Osteocyte (in vitro differentiated cells): ENCODE results near the gene KIZ. TPM values are rescaled to one million over a fixed set of nuclear protein-coding genes. Genes with fewer than 3 reads are reported as not detected.

ENCODE experiments used
- DNase-seq: peaks from one replicate; pipeline ENCODE4 v3.0.0; 2021; ENCODE audit warnings: mixed read lengths; ENCODE audit not compliant: unreplicated experiment; ENCODE audit errors: extremely low spot score
- H3K27ac Mint-ChIP-seq: one replicate; pipeline ENCODE4 v1.8.0; 2021; ENCODE audit warnings: mild to moderate bottlenecking, mixed read lengths; ENCODE audit not compliant: unreplicated experiment
- H3K27me3 Mint-ChIP-seq: one replicate; pipeline ENCODE4 v1.8.0; 2021; ENCODE audit warnings: mixed read lengths; ENCODE audit not compliant: unreplicated experiment
- H3K36me3 Mint-ChIP-seq: one replicate; pipeline ENCODE4 v1.8.0; 2021; ENCODE audit warnings: mixed read lengths; ENCODE audit not compliant: unreplicated experiment
- H3K4me1 Mint-ChIP-seq: one replicate; pipeline ENCODE4 v1.8.0; 2021; ENCODE audit warnings: mixed read lengths; ENCODE audit not compliant: unreplicated experiment
- H3K4me3 Mint-ChIP-seq: one replicate; pipeline ENCODE4 v1.8.0; 2021; ENCODE audit warnings: mild to moderate bottlenecking, moderate library complexity, mixed read lengths; ENCODE audit not compliant: unreplicated experiment
- H3K9me3 Mint-ChIP-seq: one replicate; pipeline ENCODE4 v1.8.0; 2021; ENCODE audit warnings: mixed read lengths; ENCODE audit not compliant: unreplicated experiment
- total RNA-seq: library from RNA; stranded (reverse); gene quantifications from 2 replicates; pipeline ENCODE4 v1.2.1, GENCODE V29; 2021
- TF ChIP-seq, protein P1 (sequence below): fragments of 200-600 bp; sonication (generic); IDR thresholded peaks from 2 replicates; pipeline ENCODE4 v1.5.0; 2021; ENCODE audit warnings: antibody characterized with exemption, mild to moderate bottlenecking, moderate library complexity

Gene KIZ
- total RNA-seq, 1 donor from 2014 or later: 21.2 TPM

DNA sequence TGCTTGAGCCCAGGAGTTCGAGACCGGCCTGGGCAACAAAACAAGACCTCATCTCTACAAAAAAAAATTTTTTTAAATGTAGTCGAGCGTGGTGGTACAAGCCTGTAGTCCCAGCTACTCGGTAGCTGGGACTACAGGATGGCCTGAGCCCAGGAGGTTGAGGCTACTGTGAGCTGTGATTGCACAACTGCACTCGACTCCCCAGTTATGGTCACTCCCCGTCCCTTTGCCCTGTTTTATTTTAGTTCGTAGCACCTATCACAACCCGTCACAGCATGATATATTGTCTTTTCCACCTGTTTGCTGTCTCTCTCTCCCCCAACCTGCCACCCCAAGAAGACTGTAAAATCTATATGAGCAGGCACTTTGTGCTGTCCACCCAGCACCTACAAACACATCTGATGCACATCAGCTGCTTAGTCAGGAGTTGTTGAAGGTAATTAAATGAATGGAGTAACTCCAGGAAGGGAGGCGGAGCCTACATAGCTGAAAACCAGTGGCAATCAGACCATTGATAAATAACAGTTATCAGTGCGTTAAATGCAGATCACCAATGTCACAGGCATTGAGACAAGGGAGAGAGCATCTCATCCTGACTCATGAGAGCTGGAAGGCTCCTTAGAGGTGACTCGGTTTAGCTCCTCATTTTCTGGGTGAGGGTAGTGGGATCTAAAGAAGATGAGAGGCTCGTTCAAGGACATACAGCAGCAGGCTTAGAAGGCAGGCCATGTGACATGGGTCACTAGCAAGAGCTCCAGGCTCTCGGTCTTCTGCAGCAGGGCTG lies 162.9 kb downstream of the KIZ start:
- Mint-ChIP-seq H3K9me3 (peaks cover 8% of the 10 kb centered on the region), H3K36me3 (no peaks in the 10 kb centered on the region), H3K27ac (no peak overlapping the region), H3K4me1 (no peaks in the 10 kb centered on the region), H3K4me3 (no peak overlapping the region), H3K27me3 (peaks cover 24% of the 10 kb centered on the region)
- no peak for DNase-seq
- TF ChIP-seq, protein P1, sequence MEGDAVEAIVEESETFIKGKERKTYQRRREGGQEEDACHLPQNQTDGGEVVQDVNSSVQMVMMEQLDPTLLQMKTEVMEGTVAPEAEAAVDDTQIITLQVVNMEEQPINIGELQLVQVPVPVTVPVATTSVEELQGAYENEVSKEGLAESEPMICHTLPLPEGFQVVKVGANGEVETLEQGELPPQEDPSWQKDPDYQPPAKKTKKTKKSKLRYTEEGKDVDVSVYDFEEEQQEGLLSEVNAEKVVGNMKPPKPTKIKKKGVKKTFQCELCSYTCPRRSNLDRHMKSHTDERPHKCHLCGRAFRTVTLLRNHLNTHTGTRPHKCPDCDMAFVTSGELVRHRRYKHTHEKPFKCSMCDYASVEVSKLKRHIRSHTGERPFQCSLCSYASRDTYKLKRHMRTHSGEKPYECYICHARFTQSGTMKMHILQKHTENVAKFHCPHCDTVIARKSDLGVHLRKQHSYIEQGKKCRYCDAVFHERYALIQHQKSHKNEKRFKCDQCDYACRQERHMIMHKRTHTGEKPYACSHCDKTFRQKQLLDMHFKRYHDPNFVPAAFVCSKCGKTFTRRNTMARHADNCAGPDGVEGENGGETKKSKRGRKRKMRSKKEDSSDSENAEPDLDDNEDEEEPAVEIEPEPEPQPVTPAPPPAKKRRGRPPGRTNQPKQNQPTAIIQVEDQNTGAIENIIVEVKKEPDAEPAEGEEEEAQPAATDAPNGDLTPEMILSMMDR: no peak

DNA sequence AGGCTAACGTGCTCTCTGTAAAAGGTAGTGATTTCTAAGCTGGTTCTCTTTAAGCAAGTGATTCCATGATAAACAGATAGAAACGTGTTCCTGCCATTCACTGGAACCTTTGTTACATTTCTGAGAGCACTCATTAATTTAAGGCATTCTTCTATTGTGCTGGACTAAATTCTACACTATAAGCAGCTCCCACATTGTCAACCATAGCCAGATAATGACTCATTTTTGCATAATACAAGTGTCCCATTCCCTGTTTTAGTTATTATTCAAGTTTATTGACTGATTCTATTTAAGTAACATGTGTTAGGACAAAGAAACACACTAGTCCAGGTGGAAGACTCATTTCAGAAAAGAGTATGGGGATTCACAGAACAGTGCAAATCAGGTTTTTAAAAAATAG lies 163.8 kb downstream of the KIZ start:
- Mint-ChIP-seq H3K4me3 (no peak overlapping the region), H3K36me3 (no peaks in the 10 kb centered on the region), H3K4me1 (no peaks in the 10 kb centered on the region), H3K27me3 (peaks cover 31% of the 10 kb centered on the region), H3K9me3 (peaks cover 8% of the 10 kb centered on the region), H3K27ac (no peak overlapping the region)
- TF ChIP-seq, protein P1: no peak
- DNase-seq: no peak

DNA sequence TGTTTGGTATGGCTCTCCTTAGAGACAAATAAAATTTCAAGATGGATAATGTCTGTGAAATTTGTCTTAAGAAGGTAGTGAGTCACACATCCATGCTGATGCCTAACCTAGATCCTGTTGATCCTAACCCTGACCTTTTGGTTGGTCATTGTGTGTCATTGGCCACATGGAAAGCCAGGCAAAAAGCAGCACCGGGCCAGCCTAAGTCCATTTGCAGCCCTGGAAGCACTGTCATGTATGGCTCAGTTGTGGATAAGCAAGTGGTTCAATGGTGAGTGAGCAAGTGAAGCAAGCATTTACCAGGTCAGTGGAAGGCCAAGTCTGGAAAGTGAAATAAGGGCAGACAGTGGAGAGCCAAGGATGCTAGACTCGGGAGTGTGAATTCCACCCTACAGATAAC lies 165.1 kb downstream of the KIZ start:
- H3K4me1 Mint-ChIP-seq: no peaks in the 10 kb centered on the region
- no peaks in the 10 kb centered on the region for H3K36me3 Mint-ChIP-seq
- TF ChIP-seq, protein P1: no peak
- H3K27me3 Mint-ChIP-seq: peaks cover 34% of the 10 kb centered on the region
- no peak for DNase-seq
- H3K4me3 Mint-ChIP-seq: no peak overlapping the region
- no peaks in the 10 kb centered on the region for H3K9me3 Mint-ChIP-seq
- no peak overlapping the region for H3K27ac Mint-ChIP-seq

DNA sequence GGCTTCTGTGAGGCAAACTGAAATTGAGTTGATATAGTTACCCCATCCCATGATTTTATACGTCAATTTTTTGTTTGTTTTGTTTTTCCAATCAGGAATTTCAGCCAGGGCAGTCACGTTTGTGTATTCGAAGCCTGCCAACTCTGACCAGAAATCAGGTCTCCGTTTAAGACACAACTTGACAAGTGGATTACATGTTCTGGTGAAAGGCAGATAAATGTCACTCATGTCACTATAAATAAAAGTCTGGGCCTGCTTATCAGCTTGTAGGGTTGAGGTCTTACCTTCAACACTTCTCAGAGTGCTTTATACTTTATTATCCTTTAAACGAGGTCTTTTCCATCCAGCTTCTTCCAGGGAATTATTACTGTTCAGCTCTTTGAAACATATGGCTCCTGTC lies 168.9 kb downstream of the KIZ start:
- TF ChIP-seq, protein P1: no peak
- Mint-ChIP-seq H3K4me3 (no peak overlapping the region), H3K27ac (no peak overlapping the region), H3K4me1 (no peaks in the 10 kb centered on the region), H3K9me3 (no peaks in the 10 kb centered on the region), H3K36me3 (no peaks in the 10 kb centered on the region), H3K27me3 (peaks cover 55% of the 10 kb centered on the region)
- no peak for DNase-seq

Other genes starting within 250 kb of the KIZ start
- not detected in 2 replicates for gene LINC00237, start 19.7 kb upstream of the KIZ start, total RNA-seq
- gene XRN2, start 177.2 kb downstream of the KIZ start, total RNA-seq: 66.7 and 67.0 TPM in 2 replicates